ENCODE results near the gene FAXDC2.
"Not testable (repeated sequence)": the region's sequence is repeated elsewhere in the genome, so short reads cannot be mapped to it uniquely, and the experiment has no call there.

The FAXDC2 gene

GRCh38 chr5:154830596-154830995, 19.8 kb downstream of the FAXDC2 start:
- DNase-seq (ENCODE audit: low read depth), result no peak

GRCh38 chr5:154830219-154830595, 20.2 kb downstream of the FAXDC2 start:
- no peak for DNase-seq (ENCODE audit: low read depth)

GRCh38 chr5:154829589-154830218, 20.7 kb downstream of the FAXDC2 start:
- DNase-seq (ENCODE audit: low read depth), result no peak

- DNase-seq (ENCODE audit: low read depth), result no peak
Measured at GRCh38 chr5:154829181-154829588, 21.2 kb downstream of the FAXDC2 start.

- DNase-seq (ENCODE audit: low read depth), result no peak
Measured at GRCh38 chr5:154824070-154824469, 26.3 kb downstream of the FAXDC2 start.

GRCh38 chr5:154823605-154824004, 26.8 kb downstream of the FAXDC2 start:
- no peak for DNase-seq (ENCODE audit: low read depth)

- DNase-seq (ENCODE audit: low read depth), result not testable (repeated sequence)
Measured at GRCh38 chr5:154822896-154823295, 27.5 kb downstream of the FAXDC2 start.

- DNase-seq (ENCODE audit: low read depth), result no peak
Measured at GRCh38 chr5:154820383-154820782, 30.0 kb downstream of the FAXDC2 start.

- DNase-seq (ENCODE audit: low read depth), result no peak
Measured at GRCh38 chr5:154819546-154819945, 30.9 kb downstream of the FAXDC2 start.

- DNase-seq (ENCODE audit: low read depth), result no peak
Measured at GRCh38 chr5:154818471-154819116, 31.8 kb downstream of the FAXDC2 start.

GRCh38 chr5:154817815-154818214, 32.6 kb downstream of the FAXDC2 start:
- DNase-seq (ENCODE audit: low read depth), result no peak

- no peak for DNase-seq (ENCODE audit: low read depth)
Measured at GRCh38 chr5:154816891-154817492, 33.4 kb downstream of the FAXDC2 start.

- DNase-seq (ENCODE audit: low read depth), result no peak
Measured at GRCh38 chr5:154815684-154816247, 34.6 kb downstream of the FAXDC2 start.

- DNase-seq (ENCODE audit: low read depth), result no peak
Measured at GRCh38 chr5:154815025-154815424, 35.4 kb downstream of the FAXDC2 start.

GRCh38 chr5:154813736-154814135, 36.7 kb downstream of the FAXDC2 start:
- peak; percentile 19 for DNase-seq (ENCODE audit: low read depth)

GRCh38 chr5:154813158-154813557, 37.2 kb downstream of the FAXDC2 start:
- no peak for DNase-seq (ENCODE audit: low read depth)

- DNase-seq (ENCODE audit: low read depth), result peak; percentile 28
Measured at GRCh38 chr5:154811653-154812465, 38.5 kb downstream of the FAXDC2 start.

GRCh38 chr5:154811239-154811638, 39.2 kb downstream of the FAXDC2 start:
- no peak for DNase-seq (ENCODE audit: low read depth)

- no peak for DNase-seq (ENCODE audit: low read depth)
Measured at GRCh38 chr5:154806176-154806575, 44.2 kb downstream of the FAXDC2 start.

GRCh38 chr5:154802050-154802449, 48.4 kb downstream of the FAXDC2 start:
- no peak for DNase-seq (ENCODE audit: low read depth)

- no peak for DNase-seq (ENCODE audit: low read depth)
Measured at GRCh38 chr5:154801083-154801482, 49.3 kb downstream of the FAXDC2 start.

GRCh38 chr5:154800582-154800981, 49.8 kb downstream of the FAXDC2 start:
- no peak for DNase-seq (ENCODE audit: low read depth)
